Pancreas (tissue), 10 donors: Measurements from ENCODE around the gene TMEM11. TPM values are rescaled to one million over a fixed set of nuclear protein-coding genes. Genes with fewer than 3 reads are reported as not detected.

ENCODE experiments used
- ATAC-seq, 4 donors: fragments of 200-7000 bp; cut with Tn5 transposase; one replicate each; pipeline versions ENCODE4 v1.8.0 to v1.9.1; 2020; ENCODE audit warnings: mild to moderate bottlenecking in 4 of 4, moderate library complexity in 4 of 4
- DNase-seq, 6 donors: peaks; one replicate each; pipeline ENCODE4 v3.0.0-alpha.2; 2020
- FAIRE-seq: peaks from 2 replicates; lab custom pipeline; 2012; peaks lifted over from hg19 to GRCh38; lab: Jason Lieb, UNC
- H3K27ac ChIP-seq, 4 donors: fragments of 200-600 bp; sonication (generic); 1 replicate in 3 of 4; 2 replicates in 1 of 4; pipeline versions ENCODE4 v1.5.0 to v1.8.0; 2020
- H3K27me3 ChIP-seq, 4 donors: fragments of 200-600 bp; one replicate each; pipeline ENCODE4 v1.8.0; 2021
- H3K36me3 ChIP-seq, 3 donors: fragments of 200-600 bp; sonication (generic) in 1 of 3; one replicate each; pipeline versions ENCODE4 v1.5.0 to v1.8.0; 2020 to 2021
- H3K4me1 ChIP-seq, 3 donors: fragments of 200-600 bp; one replicate each; pipeline ENCODE4 v1.8.0; 2021
- H3K4me3 ChIP-seq, 4 donors: fragments of 200-600 bp; sonication (generic) in 2 of 4; one replicate each; pipeline versions ENCODE4 v1.5.0 to v1.8.0; 2020 to 2021
- H3K9me3 ChIP-seq, 4 donors: fragments of 200-600 bp; one replicate each; pipeline ENCODE4 v1.8.0; 2021
- WGBS, 2 donors: extraction: QIAGEN DNeasy Blood & Tissue Kit; methylation state at CpG; one replicate each; pipeline ENCODE4 v1.1.7; 2013; 5-methylcytosine and 5-hydroxymethylcytosine counted together
- intact Hi-C, 3 donors: fragments of 100-400 bp; cut with DNase I; formaldehyde crosslinking; loops; one replicate each; pipeline versions ENCODE4 v1.11.1 to v1.14.2; 2022
- polyA plus RNA-seq, 2 donors: library from polyadenylated mRNA; stranded (reverse); fragments of 200-250 nt; gene quantifications; one replicate each; pipeline ENCODE4 v1.2.3, GENCODE V29; 2013
- total RNA-seq, 6 donors: library from RNA; stranded (reverse); fragmentation: NEBNext Ultra II Directional in 4 of 6; extraction: Animal tissue kit (Norgen Biotek cat#: 25700) in 4 of 6; gene quantifications; one replicate each; pipeline versions ENCODE4 v1.2.1 to v1.2.4, GENCODE V29; 2021 to 2023
- TF ChIP-seq, protein P1 (sequence below), 4 donors: fragments of 200-600 bp; sonication (generic) in 3 of 4; IDR thresholded peaks; one replicate each; pipeline versions ENCODE4 v1.5.0 to v1.8.0; 2021; ENCODE audit warnings: antibody characterized with exemption in 4 of 4
- donor health status: healthy with polysubstance abuse.
- donor health status: DM: no; HTN: no; CAD: no; lungs with moderate emphysema.
- donor health status: DM: no; HTN: no; CAD: no.
- donor health status: control.
- donor health status: control.
- donor health status: Bipolar disorder and iron deficiency.
- donor health status: DM: yes; HTN: yes; CAD: no.
- donor health status: DM: no; HTN: no; CAD: no.
- donor health status: DM: no; HTN: no; CAD: no.
- donor health status: DM: yes; HTN: yes; CAD: no.

The TMEM11 gene
- total and polyA plus RNA-seq, 8 donors, result 6.1 to 16.0 (median 9.5) TPM

DNA sequence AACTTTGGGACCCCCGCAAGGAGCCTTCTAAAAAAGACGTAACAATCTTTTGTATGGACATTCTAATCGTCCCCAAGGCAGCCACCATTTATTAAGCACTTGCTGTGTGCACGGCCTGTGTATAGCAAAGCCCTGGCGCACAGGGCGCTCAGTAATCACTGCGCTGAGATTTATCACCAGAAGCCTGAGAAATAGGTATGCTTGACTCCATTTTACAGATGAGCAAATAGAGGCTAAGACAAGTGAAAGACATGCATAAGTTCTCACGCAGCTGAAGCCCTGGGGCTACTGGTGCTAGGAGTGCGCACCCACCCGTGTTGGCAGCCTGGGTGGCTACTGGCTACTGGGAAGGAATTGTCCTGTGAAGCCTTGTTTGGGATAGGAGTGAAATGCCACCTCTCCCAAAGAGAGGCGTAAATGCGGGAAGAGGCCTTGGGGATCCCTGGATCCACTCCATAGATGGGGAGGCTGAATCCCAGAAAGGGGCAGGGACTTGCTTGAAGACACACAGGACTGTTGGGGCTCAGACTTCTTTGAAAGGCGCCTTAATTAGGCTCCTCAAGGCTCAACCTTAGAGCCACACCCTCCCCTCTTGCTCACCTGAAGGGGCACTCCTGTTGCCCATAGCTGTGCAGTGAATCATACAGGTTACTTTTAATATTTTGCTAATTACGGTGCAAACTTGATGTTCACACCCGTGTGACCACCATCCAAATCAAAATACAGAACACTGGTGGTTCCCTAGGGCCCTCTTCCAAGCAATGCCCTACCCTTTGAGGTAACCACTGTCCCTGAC is 39.9 kb upstream of the TMEM11 start:
- ATAC-seq, result peak in 3 of 4 donors; percentile 8 to 10 (median 8)
- H3K4me1 ChIP-seq, result peaks cover 0 to 5% (median 0%) of the 10 kb centered on the region in 3 donors
- intact Hi-C loops, result no loop called here
- no peaks in the 10 kb centered on the region for H3K27me3 ChIP-seq
- 29 to 31% methylated on average over 15 of the region's 15 CpGs for WGBS, 2 donors
- H3K9me3 ChIP-seq, result no peaks in the 10 kb centered on the region
- no peak for FAIRE-seq
- TF ChIP-seq, protein P1, sequence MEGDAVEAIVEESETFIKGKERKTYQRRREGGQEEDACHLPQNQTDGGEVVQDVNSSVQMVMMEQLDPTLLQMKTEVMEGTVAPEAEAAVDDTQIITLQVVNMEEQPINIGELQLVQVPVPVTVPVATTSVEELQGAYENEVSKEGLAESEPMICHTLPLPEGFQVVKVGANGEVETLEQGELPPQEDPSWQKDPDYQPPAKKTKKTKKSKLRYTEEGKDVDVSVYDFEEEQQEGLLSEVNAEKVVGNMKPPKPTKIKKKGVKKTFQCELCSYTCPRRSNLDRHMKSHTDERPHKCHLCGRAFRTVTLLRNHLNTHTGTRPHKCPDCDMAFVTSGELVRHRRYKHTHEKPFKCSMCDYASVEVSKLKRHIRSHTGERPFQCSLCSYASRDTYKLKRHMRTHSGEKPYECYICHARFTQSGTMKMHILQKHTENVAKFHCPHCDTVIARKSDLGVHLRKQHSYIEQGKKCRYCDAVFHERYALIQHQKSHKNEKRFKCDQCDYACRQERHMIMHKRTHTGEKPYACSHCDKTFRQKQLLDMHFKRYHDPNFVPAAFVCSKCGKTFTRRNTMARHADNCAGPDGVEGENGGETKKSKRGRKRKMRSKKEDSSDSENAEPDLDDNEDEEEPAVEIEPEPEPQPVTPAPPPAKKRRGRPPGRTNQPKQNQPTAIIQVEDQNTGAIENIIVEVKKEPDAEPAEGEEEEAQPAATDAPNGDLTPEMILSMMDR (IDR thresholded peaks at IDR 0.05), result no peak
- DNase-seq, result no peak
- peak overlapping the region in 2 of 4 donors; percentile 37 to 76 for H3K27ac ChIP-seq
- no peaks in the 10 kb centered on the region for H3K36me3 ChIP-seq
- peak overlapping the region; percentile 32 to 63 (median 56) for H3K4me3 ChIP-seq

- Histone ChIP-seq H3K36me3 (no peaks in the 10 kb centered on the region), H3K4me3 (peak within 1 kb of the TSS; percentile 32 to 63 (median 56)), H3K4me1 (peaks cover 0 to 5% (median 0%) of the 10 kb centered on the region in 3 donors), H3K27me3 (no peaks in the 10 kb centered on the region), H3K27ac (peak within 1 kb of the TSS in 2 of 4 donors; percentile 58 to 76), H3K9me3 (no peaks in the 10 kb centered on the region)
- WGBS, 2 donors, result 1% methylated on average over 69 to 117 of the region's 117 CpGs
- DNase-seq (peak; percentile 77 to 90 (median 80)), FAIRE-seq (no peak), ATAC-seq (peak; percentile 82 to 91 (median 88))
- TF ChIP-seq, protein P1 (IDR thresholded peaks at IDR 0.05), result no peak
- intact Hi-C loops, result no loop called here
Observed at GRCh38 chr17:21252796-21253645, 39.1 kb upstream of the TMEM11 start, which contains the start of gene NATD1. Gene NATD1 (minus strand): TSS chr17:21253410. CDS start chr17:21253264, 146 bp downstream.

DNA sequence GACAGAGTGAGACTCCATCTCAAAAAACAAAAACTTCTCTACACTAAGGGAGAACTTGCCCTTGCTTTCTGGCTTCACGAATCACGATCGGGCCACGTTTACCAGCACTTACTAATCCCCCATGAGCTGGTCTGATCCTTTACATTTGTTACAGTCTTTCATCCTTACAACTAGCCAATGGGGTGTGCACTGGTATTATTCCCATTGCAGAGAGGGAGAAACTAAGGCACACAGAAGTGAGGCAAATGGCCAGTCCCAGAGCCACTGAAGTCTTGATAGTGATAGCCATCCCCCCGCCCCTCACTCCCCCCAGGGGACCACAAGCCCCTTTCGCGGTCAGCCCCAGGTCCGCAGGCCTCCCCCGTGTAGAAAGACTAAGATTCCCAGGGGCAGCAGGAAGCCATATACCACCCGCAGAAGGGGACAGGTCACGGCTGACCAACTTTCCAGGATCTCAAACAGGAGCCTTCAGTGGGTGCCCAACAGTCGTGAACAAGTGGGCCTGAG is 38.4 kb upstream of the TMEM11 start:
- FAIRE-seq (no peak), ATAC-seq (no peak), DNase-seq (no peak)
- peaks cover 0 to 5% (median 0%) of the 10 kb centered on the region in 3 donors for H3K4me1 ChIP-seq
- H3K27me3 ChIP-seq, result no peaks in the 10 kb centered on the region
- TF ChIP-seq, protein P1 (IDR thresholded peaks at IDR 0.05), result no peak
- H3K27ac ChIP-seq, result peak overlapping the region in 2 of 4 donors; percentile 33 to 58
- intact Hi-C loops, result no loop called here
- H3K9me3 ChIP-seq, result no peaks in the 10 kb centered on the region
- 19 to 21% methylated on average over 12 of the region's 12 CpGs for WGBS, 2 donors
- no peaks in the 10 kb centered on the region for H3K36me3 ChIP-seq
- H3K4me3 ChIP-seq, result peak overlapping the region; percentile 20 to 63 (median 56)

GRCh38 chr17:21251337-21252010 is 37.5 kb upstream of the TMEM11 start:
- H3K4me1 ChIP-seq, result peaks cover 0 to 5% (median 0%) of the 10 kb centered on the region in 3 donors
- intact Hi-C loops, result no loop called here
- FAIRE-seq (no peak), DNase-seq (no peak), ATAC-seq (no peak)
- WGBS, 2 donors, result 86 to 91% methylated on average over 15 of the region's 15 CpGs
- H3K27me3 ChIP-seq, result no peaks in the 10 kb centered on the region
- H3K36me3 ChIP-seq, result no peaks in the 10 kb centered on the region
- no peak overlapping the region for H3K4me3 ChIP-seq
- TF ChIP-seq, protein P1 (IDR thresholded peaks at IDR 0.05), result no peak
- H3K27ac ChIP-seq, result no peak overlapping the region
- no peaks in the 10 kb centered on the region for H3K9me3 ChIP-seq
